ENCODE data around the gene CHI3L2.

CHI3L2 gene

GRCh38 chr1:111223126-111223685, 4.3 kb upstream of the CHI3L2 start:
- no peak for DNase-seq
- H4K20me1 ChIP-seq (ENCODE audit: insufficient read depth, low read length) = no peaks in the 10 kb centered on the region
- TF ChIP-seq CTCF (IDR thresholded peaks at IDR 0.05; ENCODE audit: low read length) = no peak; the same call in 1 of the 2 replicates
- no peak for TF ChIP-seq EZH2phosphoT487 (IDR thresholded peaks at IDR 0.05; ENCODE audit: low read length)
- no peak for TF ChIP-seq EZH2 (optimal IDR thresholded peaks at IDR 0.05; ENCODE audit: low read depth, low read length)
- H3K27ac ChIP-seq (ENCODE audit: low read length) = no peak overlapping the region
- peaks cover 39% of the 10 kb centered on the region for H3K4me1 ChIP-seq (ENCODE audit: low read length)
- H3K27me3 ChIP-seq (replicated peaks; ENCODE audit: insufficient read depth, low read length) = no peaks in the 10 kb centered on the region
- no peak overlapping the region for H3K9ac ChIP-seq (ENCODE audit: low read length)
- no peak overlapping the region for H3K4me2 ChIP-seq (ENCODE audit: low read depth, low read length)
- no peaks in the 10 kb centered on the region for H3K36me3 ChIP-seq (replicated peaks; ENCODE audit: insufficient read depth, low read length)
- H3K79me2 ChIP-seq (ENCODE audit: low read length) = no peaks in the 10 kb centered on the region
- H3K9me2 ChIP-seq (replicated peaks; ENCODE audit: insufficient read depth, low read length) = no peaks in the 10 kb centered on the region
- H2AFZ ChIP-seq (ENCODE audit: low read length) = no peak overlapping the region
- peaks cover 21% of the 10 kb centered on the region for H3F3A ChIP-seq (ENCODE audit: insufficient read depth, low read length)
- no peaks in the 10 kb centered on the region for H3K9me3 ChIP-seq (replicated peaks; ENCODE audit: insufficient read depth, low read length)
- no peak overlapping the region for H3K4me3 ChIP-seq (ENCODE audit: low read length)

GRCh38 chr1:111225091-111225490, 2.4 kb upstream of the CHI3L2 start:
- no peak overlapping the region for H3K4me2 ChIP-seq (ENCODE audit: low read depth, low read length)
- no peaks in the 10 kb centered on the region for H3K27me3 ChIP-seq (replicated peaks; ENCODE audit: insufficient read depth, low read length)
- no peaks in the 10 kb centered on the region for H3K79me2 ChIP-seq (ENCODE audit: low read length)
- no peak overlapping the region for H3K4me3 ChIP-seq (ENCODE audit: low read length)
- no peak overlapping the region for H3K9ac ChIP-seq (ENCODE audit: low read length)
- H3K9me3 ChIP-seq (replicated peaks; ENCODE audit: insufficient read depth, low read length) = no peaks in the 10 kb centered on the region
- no peak for DNase-seq
- H3K36me3 ChIP-seq (replicated peaks; ENCODE audit: insufficient read depth, low read length) = no peaks in the 10 kb centered on the region
- no peak overlapping the region for H3K27ac ChIP-seq (ENCODE audit: low read length)
- peaks cover 18% of the 10 kb centered on the region for H3F3A ChIP-seq (ENCODE audit: insufficient read depth, low read length)
- H3K9me2 ChIP-seq (replicated peaks; ENCODE audit: insufficient read depth, low read length) = no peaks in the 10 kb centered on the region
- TF ChIP-seq EZH2 (optimal IDR thresholded peaks at IDR 0.05; ENCODE audit: low read depth, low read length) = no peak
- TF ChIP-seq CTCF (IDR thresholded peaks at IDR 0.05; ENCODE audit: low read length) = no peak
- no peak for TF ChIP-seq EZH2phosphoT487 (IDR thresholded peaks at IDR 0.05; ENCODE audit: low read length)
- no peaks in the 10 kb centered on the region for H4K20me1 ChIP-seq (ENCODE audit: insufficient read depth, low read length)
- no peak overlapping the region for H2AFZ ChIP-seq (ENCODE audit: low read length)
- H3K4me1 ChIP-seq (ENCODE audit: low read length) = peaks cover 27% of the 10 kb centered on the region

- H3K27ac ChIP-seq (ENCODE audit: low read length) = no peak overlapping the region
- H3K79me2 ChIP-seq (ENCODE audit: low read length) = no peaks in the 10 kb centered on the region
- DNase-seq = no peak
- H3F3A ChIP-seq (ENCODE audit: insufficient read depth, low read length) = peaks cover 14% of the 10 kb centered on the region
- H3K4me1 ChIP-seq (ENCODE audit: low read length) = peaks cover 19% of the 10 kb centered on the region
- no peak overlapping the region for H3K9ac ChIP-seq (ENCODE audit: low read length)
- no peak overlapping the region for H2AFZ ChIP-seq (ENCODE audit: low read length)
- no peaks in the 10 kb centered on the region for H3K36me3 ChIP-seq (replicated peaks; ENCODE audit: insufficient read depth, low read length)
- H3K4me3 ChIP-seq (ENCODE audit: low read length) = no peak overlapping the region
- no peak overlapping the region for H3K4me2 ChIP-seq (ENCODE audit: low read depth, low read length)
- H3K9me2 ChIP-seq (replicated peaks; ENCODE audit: insufficient read depth, low read length) = no peaks in the 10 kb centered on the region
- TF ChIP-seq CTCF (IDR thresholded peaks at IDR 0.05; ENCODE audit: low read length) = no peak
- no peak for TF ChIP-seq EZH2phosphoT487 (IDR thresholded peaks at IDR 0.05; ENCODE audit: low read length)
- no peak for TF ChIP-seq EZH2 (optimal IDR thresholded peaks at IDR 0.05; ENCODE audit: low read depth, low read length)
- no peaks in the 10 kb centered on the region for H3K9me3 ChIP-seq (replicated peaks; ENCODE audit: insufficient read depth, low read length)
- no peaks in the 10 kb centered on the region for H4K20me1 ChIP-seq (ENCODE audit: insufficient read depth, low read length)
- H3K27me3 ChIP-seq (replicated peaks; ENCODE audit: insufficient read depth, low read length) = no peaks in the 10 kb centered on the region
These were observed 1.7 kb upstream of the CHI3L2 start for GRCh38 chr1:111225717-111226400.
